ENCODE results near the gene MT2A.

- TF ChIP-seq POLR2A (IDR thresholded peaks at IDR 0.05) (peak; percentile 54 to 78 (median 74)), CTCF (IDR thresholded peaks at IDR 0.05) (peak in 1 of 7 experiments; percentile 4)
These were observed 23.9 kb downstream of the MT2A start, which contains the start of gene MT1M for GRCh38 chr16:56632156-56632847.
